GM19035 (cell line): ENCODE results near the gene ZNF654.

Experiments used
- ATAC-seq: cut with Tn5 transposase; IDR thresholded peaks from one replicate; pipeline ENCODE4 v1.9.1; 2021; ENCODE audit not compliant: unreplicated experiment

Gene ZNF654

DNA sequence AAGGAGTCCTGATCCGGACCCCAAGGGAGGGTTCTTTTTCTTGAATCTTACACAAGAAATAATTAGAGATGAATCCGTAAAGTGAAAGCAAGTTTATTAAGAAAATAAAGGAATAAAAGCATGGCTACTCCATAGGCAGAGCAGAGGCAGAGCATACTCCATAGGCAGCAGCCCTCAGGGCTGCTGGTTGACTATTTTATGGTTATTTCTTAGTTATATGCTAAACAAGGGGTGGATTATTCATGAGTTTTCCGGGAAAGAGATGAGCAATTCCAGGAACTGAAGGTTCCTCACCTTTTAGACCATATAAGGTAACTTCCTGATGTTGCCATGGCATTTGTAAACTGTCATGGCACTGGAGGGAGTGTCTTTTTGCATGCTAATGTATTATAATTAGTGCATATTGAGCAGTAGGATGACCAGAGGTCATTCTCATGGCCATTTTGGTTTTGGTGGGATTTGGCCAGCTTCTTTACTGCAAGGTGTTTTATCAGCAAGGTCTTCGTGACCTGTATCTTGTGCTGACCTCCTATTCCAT lies 132.9 kb downstream of the ZNF654 start:
- ATAC-seq = no peak

DNA sequence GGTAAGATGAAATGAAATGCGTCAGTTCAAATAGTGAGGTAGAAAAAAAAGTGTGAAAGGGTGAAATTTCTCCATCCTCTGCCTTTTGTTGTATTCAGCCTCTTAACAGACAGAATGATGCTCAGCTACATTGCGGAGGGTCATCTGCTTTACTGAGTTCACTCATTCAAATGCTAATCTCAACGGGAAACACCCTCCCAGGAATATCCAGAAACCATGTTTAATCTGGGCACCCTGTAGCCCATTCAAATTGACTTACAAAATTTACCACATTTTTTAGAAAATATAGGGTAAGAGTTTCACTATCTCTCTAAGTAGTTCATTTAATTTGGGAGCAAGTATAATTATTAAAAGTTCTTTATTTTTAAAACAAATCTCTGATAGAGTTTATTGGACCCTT lies 133.6 kb downstream of the ZNF654 start:
- no peak for ATAC-seq
